Bladder microvascular endothelial cell (primary cell): ENCODE data around the gene DMAC2L. TPM values are rescaled to one million over a fixed set of nuclear protein-coding genes. Genes with fewer than 3 reads are reported as not detected.

Experiments
- total RNA-seq: library from RNA; depleted of rRNA; stranded (reverse); fragments of >200 nt; gene quantifications from 2 replicates; pipeline ENCODE4 v1.2.3, GENCODE V29; 2014

DMAC2L gene
- total RNA-seq = 4.5 and 4.7 TPM in 2 replicates

DNA sequence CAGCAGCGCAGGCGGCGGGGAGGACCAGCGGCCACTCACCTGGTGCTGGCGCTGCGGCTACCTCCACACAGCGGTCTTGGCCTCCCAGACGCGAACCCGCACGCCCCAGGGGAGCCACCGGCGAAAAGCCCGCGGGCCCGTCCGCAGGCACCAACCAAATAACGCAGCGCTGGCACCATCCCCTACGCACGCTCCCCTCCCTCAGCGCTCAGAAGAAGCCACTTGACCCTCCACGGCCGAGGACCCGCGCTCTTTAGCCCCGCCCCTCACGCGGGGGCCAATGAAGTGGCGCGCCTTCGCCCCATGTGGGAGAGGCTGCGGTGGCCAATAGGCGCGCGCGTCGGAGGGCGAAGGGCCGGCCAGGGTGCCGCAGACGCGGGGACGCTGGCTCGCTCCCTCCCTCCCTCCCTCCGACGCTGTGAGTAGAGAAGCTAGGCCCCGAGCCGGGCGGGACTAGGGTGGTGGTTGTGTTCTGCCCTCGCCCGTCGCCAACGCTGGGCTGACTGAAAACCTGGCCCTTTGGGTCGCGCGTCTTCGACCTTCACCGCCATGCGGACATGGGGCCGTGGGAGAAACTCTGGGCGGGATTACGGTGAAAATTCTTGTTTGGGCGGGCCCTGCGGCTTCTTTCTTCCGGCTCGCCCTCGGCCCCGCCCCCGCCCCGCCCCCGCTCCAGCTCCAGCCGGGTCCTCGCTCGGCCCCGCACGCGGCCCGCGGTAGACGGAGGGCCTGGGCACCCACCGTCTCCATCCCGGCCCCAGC lies at the start of gene DMAC2L, which contains the start of gene L2HGDH:
TSS of gene DMAC2L (plus strand) at position 353 of the 762 bp plus-strand sequence. CDS start 9,164 bp downstream, outside the sequence.
TSS of gene L2HGDH (minus strand) at position 258 of the 762 bp plus-strand sequence. CDS start at position 179, 79 bp downstream.

Other genes with a start within 250 kb of the DMAC2L start
- gene VCPKMT, start 195.8 kb upstream of the DMAC2L start, total RNA-seq = 3.4 and 4.1 TPM in 2 replicates
- gene SOS2, start 80.7 kb upstream of the DMAC2L start, total RNA-seq = 16.4 and 36.8 TPM in 2 replicates
- gene L2HGDH, start 95 bp upstream of the DMAC2L start, total RNA-seq = 3.1 and 6.7 TPM in 2 replicates
- 9.7 and 15.1 TPM in 2 replicates for gene CDKL1, start 84.6 kb downstream of the DMAC2L start, total RNA-seq
- gene MAP4K5, start 220.2 kb downstream of the DMAC2L start, total RNA-seq = 29.6 and 50.7 TPM in 2 replicates
- 1.8 and 4.0 TPM in 2 replicates for gene ATL1, start 247.8 kb downstream of the DMAC2L start, total RNA-seq